Smooth muscle cell (in vitro differentiated cells): ENCODE data around the gene PAPSS1. TPM values are rescaled to one million over a fixed set of nuclear protein-coding genes. Genes with fewer than 3 reads are reported as not detected.

Experiments
- DNase-seq: peaks from one replicate; lab custom pipeline; 2025; ENCODE audit not compliant: unreplicated experiment; lab: John Stamatoyannopoulos, UW
- H2AFZ ChIP-seq: fragments of 200-600 bp; sonication (generic); 2 replicates; pipeline ENCODE4 v1.6.0; 2016; ENCODE audit warnings: antibody characterized with exemption, low read depth, mild to moderate bottlenecking
- H3F3A ChIP-seq: fragments of 200-600 bp; sonication (generic); 2 replicates; pipeline ENCODE4 v1.6.0; 2017; ENCODE audit warnings: antibody characterized with exemption, low read depth
- H3K27ac ChIP-seq: fragments of 200-600 bp; sonication (generic); 2 replicates; pipeline ENCODE4 v1.5.1; 2016; ENCODE audit warnings: low read depth, mild to moderate bottlenecking
- H3K27me3 ChIP-seq: fragments of 200-600 bp; sonication (generic); 2 replicates; pipeline ENCODE4 v1.6.1; 2016; ENCODE audit warnings: low read depth, mild to moderate bottlenecking
- H3K36me3 ChIP-seq: fragments of 200-600 bp; sonication (generic); 2 replicates; pipeline ENCODE4 v1.5.1; 2016; ENCODE audit warnings: low read depth
- H3K4me1 ChIP-seq: fragments of 200-600 bp; sonication (generic); 2 replicates; pipeline ENCODE4 v1.5.1; 2016; ENCODE audit warnings: low read depth
- H3K4me2 ChIP-seq: fragments of 200-600 bp; sonication (generic); 2 replicates; pipeline ENCODE4 v1.6.0; 2016; ENCODE audit warnings: mild to moderate bottlenecking
- H3K4me3 ChIP-seq: fragments of 200-600 bp; sonication (generic); 2 replicates; pipeline ENCODE4 v1.5.1; 2016; ENCODE audit warnings: mild to moderate bottlenecking
- H3K79me2 ChIP-seq: fragments of 200-600 bp; sonication (generic); 2 replicates; pipeline ENCODE4 v1.6.0; 2016; ENCODE audit warnings: low read depth, mild to moderate bottlenecking
- H3K9ac ChIP-seq: fragments of 200-600 bp; sonication (generic); 2 replicates; pipeline ENCODE4 v1.6.0; 2016; ENCODE audit warnings: low read depth
- H3K9me3 ChIP-seq: fragments of 200-600 bp; sonication (generic); replicated peaks from 2 replicates; pipeline ENCODE4 v1.5.1; 2016; ENCODE audit warnings: low read depth
- H4K20me1 ChIP-seq: fragments of 200-600 bp; sonication (generic); 2 replicates; pipeline ENCODE4 v1.6.0; 2016; ENCODE audit warnings: low read depth
- CTCF ChIP-seq: fragments of 200-600 bp; sonication (generic); IDR thresholded peaks from 2 replicates; pipeline ENCODE4 v1.5.1; 2017; ENCODE audit warnings: borderline replicate concordance, mild to moderate bottlenecking, antibody characterized with exemption; ENCODE audit not compliant: insufficient read depth, poor library complexity, severe bottlenecking
- WGBS: methylation state at CpG from one replicate; pipeline ENCODE4 v1.1.7; 2016; ENCODE audit warnings: low lambda C conversion rate; 5-methylcytosine and 5-hydroxymethylcytosine counted together
- polyA plus RNA-seq: library from polyadenylated mRNA; unstranded; fragments of >200 nt; fragmentation: Nextera tagmentation; extraction: Ambion mirVana; gene quantifications from 2 replicates; pipeline ENCODE4 v1.2.1, GENCODE V29; 2016
- total RNA-seq: library from RNA; depleted of rRNA; stranded (reverse); fragments of >200 nt; gene quantifications from 2 replicates; pipeline ENCODE4 v1.2.3, GENCODE V29; 2014

PAPSS1 gene
- total and polyA plus RNA-seq, 2 experiments from 2014 or later, result 188 to 198 TPM

DNA sequence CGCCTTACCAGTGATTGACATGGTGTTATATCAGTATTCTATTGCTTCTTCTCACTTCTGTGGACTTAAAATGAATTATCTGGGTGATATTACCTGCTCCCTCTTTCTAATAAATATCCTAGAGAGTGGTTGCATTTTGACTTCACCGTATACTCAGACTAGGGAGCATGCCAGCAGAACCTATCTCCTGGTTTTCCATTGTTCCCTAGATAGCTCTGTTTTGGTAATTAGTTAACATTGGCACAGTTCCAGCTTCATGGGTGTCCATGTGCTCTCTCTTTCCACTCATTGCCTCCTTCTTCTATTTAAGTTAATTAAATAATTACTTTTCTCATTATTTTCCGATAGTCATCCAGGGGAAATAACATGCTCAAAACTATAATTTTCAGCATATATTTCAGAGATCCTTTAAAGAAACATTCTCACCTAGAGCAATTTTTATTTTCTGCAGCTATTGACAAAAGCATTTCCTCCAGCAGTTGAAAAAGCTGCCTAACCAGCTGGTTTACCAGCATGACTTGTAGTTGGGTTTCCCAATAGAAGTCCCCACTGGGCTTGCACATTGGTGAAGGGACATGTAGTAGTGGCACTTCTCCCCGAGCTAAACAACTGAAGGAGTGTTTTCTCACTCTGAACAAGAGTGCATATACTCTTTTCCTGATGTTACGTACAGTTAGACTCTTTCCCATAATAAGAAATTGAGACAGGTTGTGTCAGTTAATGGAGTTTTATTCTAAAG, 27.9 kb upstream of the PAPSS1 start:
- no peaks in the 10 kb centered on the region for H3K9me3 ChIP-seq
- no peaks in the 10 kb centered on the region for H4K20me1 ChIP-seq
- H3K9ac ChIP-seq, result no peak overlapping the region
- DNase-seq, result no peak
- H2AFZ ChIP-seq, result no peak overlapping the region
- H3K27ac ChIP-seq, result no peak overlapping the region
- no peaks in the 10 kb centered on the region for H3K79me2 ChIP-seq
- H3K4me2 ChIP-seq, result no peak overlapping the region
- no peaks in the 10 kb centered on the region for H3K36me3 ChIP-seq
- H3F3A ChIP-seq, result peaks cover 7% of the 10 kb centered on the region
- WGBS, result 93% methylated on average over 5 of the region's 5 CpGs
- H3K4me1 ChIP-seq, result no peaks in the 10 kb centered on the region
- H3K27me3 ChIP-seq, result no peaks in the 10 kb centered on the region
- H3K4me3 ChIP-seq, result no peak overlapping the region
- no peak for TF ChIP-seq CTCF

GRCh38 chr4:107746161-107746560, 26.1 kb upstream of the PAPSS1 start:
- H3K4me1 ChIP-seq, result no peaks in the 10 kb centered on the region
- H3K36me3 ChIP-seq, result no peaks in the 10 kb centered on the region
- no peak overlapping the region for H3K9ac ChIP-seq
- H3K27me3 ChIP-seq, result no peaks in the 10 kb centered on the region
- H3K79me2 ChIP-seq, result no peaks in the 10 kb centered on the region
- H3K4me2 ChIP-seq, result no peak overlapping the region
- DNase-seq, result no peak
- no peak overlapping the region for H3K4me3 ChIP-seq
- H3K9me3 ChIP-seq, result no peaks in the 10 kb centered on the region
- H3K27ac ChIP-seq, result no peak overlapping the region
- TF ChIP-seq CTCF, result no peak
- peaks cover 11% of the 10 kb centered on the region for H3F3A ChIP-seq
- WGBS, result 100% methylated on average over 1 of the region's 1 CpG
- no peaks in the 10 kb centered on the region for H4K20me1 ChIP-seq
- no peak overlapping the region for H2AFZ ChIP-seq

DNA sequence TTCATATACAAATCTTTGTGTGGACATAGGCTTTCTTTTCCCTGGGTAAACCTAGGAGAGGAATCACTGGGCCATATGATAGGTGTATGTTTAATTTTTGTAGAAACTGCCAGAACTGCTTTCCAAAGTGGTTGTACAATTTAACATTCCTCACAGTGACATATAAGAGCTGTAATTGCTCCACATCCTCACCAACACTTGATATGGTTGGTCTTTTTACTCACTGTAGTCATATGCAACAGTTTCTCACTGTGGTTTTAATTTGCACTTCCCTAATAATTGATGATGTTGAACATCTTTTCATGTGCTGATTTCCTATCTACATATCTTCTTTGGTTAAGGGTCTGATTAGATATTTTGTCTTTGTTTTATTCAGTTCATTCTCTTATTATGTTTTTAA, 24.5 kb upstream of the PAPSS1 start:
- Histone ChIP-seq H3K27me3 (no peaks in the 10 kb centered on the region), H4K20me1 (no peaks in the 10 kb centered on the region)

More for the DNA sequence above, 24.5 kb upstream of the PAPSS1 start:
- Histone ChIP-seq H3F3A (peaks cover 25% of the 10 kb centered on the region), H3K9ac (no peak overlapping the region), H3K4me1 (no peaks in the 10 kb centered on the region), H3K9me3 (no peaks in the 10 kb centered on the region), H3K36me3 (no peaks in the 10 kb centered on the region), H3K79me2 (no peaks in the 10 kb centered on the region), H2AFZ (no peak overlapping the region), H3K4me3 (no peak overlapping the region), H3K27ac (no peak overlapping the region), H3K4me2 (no peak overlapping the region)
- no peak for TF ChIP-seq CTCF
- DNase-seq, result no peak
